DOHH2 (cell line): Measurements from ENCODE around the gene KRT17.

Experiments used
- H3F3A ChIP-seq: fragments of 200-600 bp; sonication (generic), shearing (Covaris generic); 2 replicates; pipeline ENCODE4 v1.6.0; 2016; ENCODE audit warnings: antibody characterized with exemption, mild to moderate bottlenecking; ENCODE audit not compliant: control insufficient read depth, insufficient read depth
- H3K27ac ChIP-seq: fragments of 200-600 bp; sonication (generic); 2 replicates; pipeline ENCODE4 v1.5.1; 2014; ENCODE audit warnings: low read depth, mild to moderate bottlenecking, low read length, moderate library complexity
- H3K27me3 ChIP-seq: fragments of 200-600 bp; sonication (generic); 2 replicates; pipeline ENCODE4 v1.6.1; 2014; ENCODE audit warnings: mild to moderate bottlenecking, low read length, mixed read lengths; ENCODE audit not compliant: control insufficient read depth
- H3K36me3 ChIP-seq: fragments of 200-600 bp; sonication (generic); 2 replicates; pipeline ENCODE4 v1.6.1; 2014; ENCODE audit warnings: mild to moderate bottlenecking, low read length, moderate library complexity, mixed read lengths; ENCODE audit not compliant: control insufficient read depth
- H3K4me1 ChIP-seq: fragments of 200-600 bp; sonication (generic); 2 replicates; pipeline ENCODE4 v1.6.1; 2014; ENCODE audit warnings: mild to moderate bottlenecking, low read length, mixed read lengths; ENCODE audit not compliant: control insufficient read depth
- H3K4me2 ChIP-seq: fragments of 200-600 bp; sonication (generic); 2 replicates; pipeline ENCODE4 v1.6.0; 2014; ENCODE audit warnings: mild to moderate bottlenecking, low read length, moderate library complexity
- H3K4me3 ChIP-seq: fragments of 200-600 bp; sonication (generic); 2 replicates; pipeline ENCODE4 v1.5.1; 2014; ENCODE audit warnings: mild to moderate bottlenecking, low read length, mixed read lengths
- H3K79me2 ChIP-seq: fragments of 200-600 bp; sonication (generic); 2 replicates; pipeline ENCODE4 v1.6.1; 2014; ENCODE audit warnings: mild to moderate bottlenecking, low read length, mixed read lengths; ENCODE audit not compliant: control insufficient read depth
- H3K9me2 ChIP-seq: fragments of 200-600 bp; sonication (generic); replicated peaks from 2 replicates; pipeline ENCODE4 v1.6.1; 2014; ENCODE audit warnings: mild to moderate bottlenecking, low read length, mixed read lengths; ENCODE audit not compliant: control insufficient read depth
- H3K9me3 ChIP-seq: fragments of 200-600 bp; sonication (generic); 2 replicates; pipeline ENCODE4 v1.6.1; 2014; ENCODE audit warnings: antibody characterized with exemption, low read length, mixed read lengths; ENCODE audit not compliant: control insufficient read depth, insufficient read depth
- H4K20me1 ChIP-seq: fragments of 200-600 bp; sonication (generic); 2 replicates; pipeline ENCODE4 v1.6.0; 2014; ENCODE audit warnings: low read depth, mild to moderate bottlenecking, antibody characterized with exemption, low read length, moderate library complexity; ENCODE audit not compliant: control insufficient read depth, insufficient read depth
- EZH2phosphoT487 ChIP-seq: fragments of 200-600 bp; sonication (generic); IDR thresholded peaks from 2 replicates; pipeline ENCODE4 v1.6.1; 2017; ENCODE audit warnings: borderline replicate concordance, mild to moderate bottlenecking, antibody characterized with exemption, low read length, moderate library complexity, mixed read lengths
- TF ChIP-seq, protein P1 (sequence below): fragments of 200-600 bp; sonication (generic); IDR thresholded peaks from one replicate; pipeline ENCODE4 v1.5.1; 2014; ENCODE audit warnings: antibody characterized with exemption, mild to moderate bottlenecking, low read depth, low read length; ENCODE audit not compliant: poor library complexity, severe bottlenecking

KRT17 gene

GRCh38 chr17:41594363-41594915 is 29.9 kb downstream of the KRT17 start:
- no peak for TF ChIP-seq EZH2phosphoT487
- TF ChIP-seq, protein P1, sequence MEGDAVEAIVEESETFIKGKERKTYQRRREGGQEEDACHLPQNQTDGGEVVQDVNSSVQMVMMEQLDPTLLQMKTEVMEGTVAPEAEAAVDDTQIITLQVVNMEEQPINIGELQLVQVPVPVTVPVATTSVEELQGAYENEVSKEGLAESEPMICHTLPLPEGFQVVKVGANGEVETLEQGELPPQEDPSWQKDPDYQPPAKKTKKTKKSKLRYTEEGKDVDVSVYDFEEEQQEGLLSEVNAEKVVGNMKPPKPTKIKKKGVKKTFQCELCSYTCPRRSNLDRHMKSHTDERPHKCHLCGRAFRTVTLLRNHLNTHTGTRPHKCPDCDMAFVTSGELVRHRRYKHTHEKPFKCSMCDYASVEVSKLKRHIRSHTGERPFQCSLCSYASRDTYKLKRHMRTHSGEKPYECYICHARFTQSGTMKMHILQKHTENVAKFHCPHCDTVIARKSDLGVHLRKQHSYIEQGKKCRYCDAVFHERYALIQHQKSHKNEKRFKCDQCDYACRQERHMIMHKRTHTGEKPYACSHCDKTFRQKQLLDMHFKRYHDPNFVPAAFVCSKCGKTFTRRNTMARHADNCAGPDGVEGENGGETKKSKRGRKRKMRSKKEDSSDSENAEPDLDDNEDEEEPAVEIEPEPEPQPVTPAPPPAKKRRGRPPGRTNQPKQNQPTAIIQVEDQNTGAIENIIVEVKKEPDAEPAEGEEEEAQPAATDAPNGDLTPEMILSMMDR = no peak
- H3K36me3 ChIP-seq = no peaks in the 10 kb centered on the region
- no peaks in the 10 kb centered on the region for H3K4me1 ChIP-seq
- H3K79me2 ChIP-seq = no peaks in the 10 kb centered on the region
- no peaks in the 10 kb centered on the region for H3K9me3 ChIP-seq
- 0 out of 2 replicates have a peak, but pooled peaks cover 3% of the 10 kb centered on the region for H3K27me3 ChIP-seq
- no peaks in the 10 kb centered on the region for H4K20me1 ChIP-seq
- no peaks in the 10 kb centered on the region for H3F3A ChIP-seq
- H3K4me2 ChIP-seq = no peak overlapping the region
- H3K4me3 ChIP-seq = no peak overlapping the region
- H3K9me2 ChIP-seq = no peaks in the 10 kb centered on the region
- H3K27ac ChIP-seq = no peak overlapping the region

DNA sequence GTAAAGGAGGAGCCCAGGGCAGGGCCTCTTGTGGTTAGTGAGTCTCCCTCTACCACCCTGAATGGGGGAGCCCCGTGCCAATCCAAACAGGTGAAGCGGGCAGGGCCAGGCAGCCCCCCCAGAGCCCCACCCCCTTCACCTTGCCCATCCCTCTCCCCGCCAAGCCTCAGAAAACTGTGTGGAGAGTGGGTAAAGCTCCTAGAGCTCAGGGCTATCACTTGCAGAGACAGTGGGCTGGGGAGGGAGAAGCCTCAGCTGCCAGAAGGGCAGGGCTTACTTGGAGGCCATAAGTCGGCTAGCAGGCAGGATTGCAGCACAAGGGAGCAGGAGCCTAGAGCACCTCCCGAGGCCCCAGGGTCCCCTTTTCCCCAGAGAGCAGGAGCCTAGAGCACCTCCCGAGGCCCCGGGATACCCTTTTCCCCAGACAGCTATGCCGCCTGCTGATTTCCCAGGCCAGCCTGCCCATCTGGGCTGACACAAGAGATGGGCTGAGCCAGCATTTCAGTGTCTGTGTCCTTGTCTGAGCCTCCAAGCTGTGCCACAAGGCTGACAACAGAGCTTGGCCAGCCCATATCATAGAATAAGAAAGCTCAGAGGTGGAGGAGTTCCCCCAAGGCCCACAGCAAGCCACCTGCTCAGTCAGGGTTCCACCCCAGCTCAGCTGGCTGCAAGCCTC is 30.9 kb downstream of the KRT17 start:
- Histone ChIP-seq H3K4me2 (no peak overlapping the region), H3F3A (no peaks in the 10 kb centered on the region), H3K79me2 (no peaks in the 10 kb centered on the region), H3K36me3 (no peaks in the 10 kb centered on the region), H3K9me2 (no peaks in the 10 kb centered on the region), H3K27ac (no peak overlapping the region), H3K4me3 (no peak overlapping the region), H3K4me1 (no peaks in the 10 kb centered on the region), H3K27me3 (0 out of 2 replicates have a peak, but pooled peaks cover 3% of the 10 kb centered on the region), H4K20me1 (no peaks in the 10 kb centered on the region), H3K9me3 (no peaks in the 10 kb centered on the region)
- TF ChIP-seq, protein P1 = no peak
- no peak for TF ChIP-seq EZH2phosphoT487

GRCh38 chr17:41592601-41593305 is 31.6 kb downstream of the KRT17 start:
- Histone ChIP-seq H3K27me3 (0 out of 2 replicates have a peak, but pooled peaks cover 3% of the 10 kb centered on the region), H3K4me2 (no peak overlapping the region), H3K9me2 (no peaks in the 10 kb centered on the region), H3K36me3 (no peaks in the 10 kb centered on the region), H4K20me1 (no peaks in the 10 kb centered on the region), H3F3A (no peaks in the 10 kb centered on the region), H3K4me3 (no peak overlapping the region), H3K4me1 (no peaks in the 10 kb centered on the region), H3K9me3 (no peaks in the 10 kb centered on the region), H3K27ac (no peak overlapping the region), H3K79me2 (no peaks in the 10 kb centered on the region)
- TF ChIP-seq, protein P1 = no peak
- no peak for TF ChIP-seq EZH2phosphoT487
